Skeletal muscle satellite cell (primary cell): ENCODE results near the gene AGBL1. TPM values are rescaled to one million over a fixed set of nuclear protein-coding genes. Genes with fewer than 3 reads are reported as not detected.

Source experiments
- H3K27me3 ChIP-seq: 2 replicates; pipeline ENCODE4 v1.7.0; 2013; ENCODE audit warnings: low read length; ENCODE audit not compliant: control insufficient read depth, insufficient read depth
- H3K36me3 ChIP-seq: 2 replicates; pipeline ENCODE4 v1.7.0; 2013; ENCODE audit warnings: mild to moderate bottlenecking, control low read depth, low read length; ENCODE audit not compliant: insufficient read depth
- H3K4me1 ChIP-seq: 2 replicates; pipeline ENCODE4 v1.7.0; 2013; ENCODE audit warnings: low read length; ENCODE audit not compliant: control insufficient read depth, insufficient read depth
- H3K4me2 ChIP-seq: 2 replicates; pipeline ENCODE4 v1.7.0; 2013; ENCODE audit warnings: mild to moderate bottlenecking, low read length
- H3K4me3 ChIP-seq: 2 replicates; pipeline ENCODE4 v1.7.0; 2013; ENCODE audit warnings: low read length
- H3K9ac ChIP-seq: 2 replicates; pipeline ENCODE4 v1.7.0; 2013; ENCODE audit warnings: mild to moderate bottlenecking, low read depth, low read length, moderate library complexity
- H3K9me3 ChIP-seq: replicated peaks from 2 replicates; pipeline ENCODE4 v1.7.0; 2013; ENCODE audit warnings: mild to moderate bottlenecking, control low read depth, low read length
- total RNA-seq: library from RNA; depleted of rRNA; stranded (reverse); fragments of >200 nt; gene quantifications from 2 replicates; pipeline ENCODE4 v1.2.3, GENCODE V29; 2012; rRNA removed

AGBL1 gene
- under 0.01 TPM in 1 of 2 replicates, not detected in the other for total RNA-seq

- H3K9ac ChIP-seq: no peak within 1 kb of the TSS
- H3K4me1 ChIP-seq: no peaks in the 10 kb centered on the region
- no peak within 1 kb of the TSS for H3K4me2 ChIP-seq
- no peak within 1 kb of the TSS for H3K4me3 ChIP-seq
- H3K27me3 ChIP-seq: peaks cover 18% of the 10 kb centered on the region
- H3K36me3 ChIP-seq: no peaks in the 10 kb centered on the region
- no peaks in the 10 kb centered on the region for H3K9me3 ChIP-seq
Measured at GRCh38 chr15:86079508-86080266, at the start of gene AGBL1. Gene AGBL1, plus strand, starts transcription at chr15:86079871.

- no peaks in the 10 kb centered on the region for H3K36me3 ChIP-seq
- no peak overlapping the region for H3K4me2 ChIP-seq
- no peak overlapping the region for H3K9ac ChIP-seq
- H3K4me1 ChIP-seq: no peaks in the 10 kb centered on the region
- H3K27me3 ChIP-seq: no peaks in the 10 kb centered on the region
- no peak overlapping the region for H3K4me3 ChIP-seq
- no peaks in the 10 kb centered on the region for H3K9me3 ChIP-seq
Measured at GRCh38 chr15:86034904-86035303, 44.8 kb upstream of the AGBL1 start.

- Histone ChIP-seq H3K4me1 (no peaks in the 10 kb centered on the region), H3K4me3 (no peak overlapping the region), H3K9ac (no peak overlapping the region), H3K9me3 (no peaks in the 10 kb centered on the region), H3K4me2 (no peak overlapping the region), H3K27me3 (no peaks in the 10 kb centered on the region), H3K36me3 (no peaks in the 10 kb centered on the region)
Measured at GRCh38 chr15:86036243-86036642, 43.4 kb upstream of the AGBL1 start.

- no peaks in the 10 kb centered on the region for H3K27me3 ChIP-seq
- no peak overlapping the region for H3K4me3 ChIP-seq
- no peak overlapping the region for H3K4me2 ChIP-seq
- no peaks in the 10 kb centered on the region for H3K36me3 ChIP-seq
- no peaks in the 10 kb centered on the region for H3K4me1 ChIP-seq
- no peaks in the 10 kb centered on the region for H3K9me3 ChIP-seq
- no peak overlapping the region for H3K9ac ChIP-seq
Measured at GRCh38 chr15:86038491-86038890, 41.2 kb upstream of the AGBL1 start.

- H3K4me1 ChIP-seq: no peaks in the 10 kb centered on the region
- no peaks in the 10 kb centered on the region for H3K27me3 ChIP-seq
- H3K4me3 ChIP-seq: no peak overlapping the region
- H3K36me3 ChIP-seq: no peaks in the 10 kb centered on the region
- no peak overlapping the region for H3K4me2 ChIP-seq
- H3K9me3 ChIP-seq: no peaks in the 10 kb centered on the region
- H3K9ac ChIP-seq: no peak overlapping the region
Measured at GRCh38 chr15:86040356-86041033, 39.2 kb upstream of the AGBL1 start.

- Histone ChIP-seq H3K4me3 (no peak overlapping the region), H3K9me3 (no peaks in the 10 kb centered on the region), H3K27me3 (no peaks in the 10 kb centered on the region), H3K36me3 (no peaks in the 10 kb centered on the region), H3K9ac (no peak overlapping the region), H3K4me2 (no peak overlapping the region), H3K4me1 (no peaks in the 10 kb centered on the region)
Measured at GRCh38 chr15:86041399-86041798, 38.3 kb upstream of the AGBL1 start.

GRCh38 chr15:86042226-86042625 lies 37.4 kb upstream of the AGBL1 start:
- no peak overlapping the region for H3K4me2 ChIP-seq
- H3K4me3 ChIP-seq: no peak overlapping the region
- no peaks in the 10 kb centered on the region for H3K4me1 ChIP-seq
- H3K27me3 ChIP-seq: no peaks in the 10 kb centered on the region
- H3K9me3 ChIP-seq: no peaks in the 10 kb centered on the region
- H3K36me3 ChIP-seq: no peaks in the 10 kb centered on the region
- H3K9ac ChIP-seq: no peak overlapping the region

GRCh38 chr15:86044981-86045380 lies 34.7 kb upstream of the AGBL1 start:
- H3K9ac ChIP-seq: no peak overlapping the region
- H3K4me2 ChIP-seq: no peak overlapping the region
- H3K36me3 ChIP-seq: no peaks in the 10 kb centered on the region
- H3K4me1 ChIP-seq: no peaks in the 10 kb centered on the region
- H3K9me3 ChIP-seq: no peaks in the 10 kb centered on the region
- H3K27me3 ChIP-seq: no peaks in the 10 kb centered on the region
- H3K4me3 ChIP-seq: no peak overlapping the region

GRCh38 chr15:86054338-86054737 lies 25.3 kb upstream of the AGBL1 start:
- no peak overlapping the region for H3K4me3 ChIP-seq
- no peaks in the 10 kb centered on the region for H3K9me3 ChIP-seq
- peaks cover 6% of the 10 kb centered on the region for H3K27me3 ChIP-seq
- H3K4me1 ChIP-seq: no peaks in the 10 kb centered on the region
- H3K36me3 ChIP-seq: no peaks in the 10 kb centered on the region
- no peak overlapping the region for H3K9ac ChIP-seq
- H3K4me2 ChIP-seq: no peak overlapping the region

GRCh38 chr15:86055688-86056087 lies 24.0 kb upstream of the AGBL1 start:
- no peaks in the 10 kb centered on the region for H3K9me3 ChIP-seq
- peaks cover 10% of the 10 kb centered on the region for H3K27me3 ChIP-seq
- no peaks in the 10 kb centered on the region for H3K4me1 ChIP-seq
- H3K9ac ChIP-seq: no peak overlapping the region
- no peaks in the 10 kb centered on the region for H3K36me3 ChIP-seq
- no peak overlapping the region for H3K4me2 ChIP-seq
- H3K4me3 ChIP-seq: no peak overlapping the region

- H3K36me3 ChIP-seq: no peaks in the 10 kb centered on the region
- no peak overlapping the region for H3K9ac ChIP-seq
- H3K27me3 ChIP-seq: peaks cover 33% of the 10 kb centered on the region
- H3K9me3 ChIP-seq: no peaks in the 10 kb centered on the region
- H3K4me2 ChIP-seq: no peak overlapping the region
- H3K4me1 ChIP-seq: no peaks in the 10 kb centered on the region
- no peak overlapping the region for H3K4me3 ChIP-seq
Measured at GRCh38 chr15:86059851-86060250, 19.8 kb upstream of the AGBL1 start.

GRCh38 chr15:86060674-86061073 lies 19.0 kb upstream of the AGBL1 start:
- Histone ChIP-seq H3K4me2 (no peak overlapping the region), H3K36me3 (no peaks in the 10 kb centered on the region), H3K4me1 (no peaks in the 10 kb centered on the region), H3K4me3 (no peak overlapping the region), H3K9ac (no peak overlapping the region), H3K27me3 (peaks cover 39% of the 10 kb centered on the region), H3K9me3 (no peaks in the 10 kb centered on the region)
